ENCODE measurements around the gene ITGAV. TPM values are rescaled to one million over a fixed set of nuclear protein-coding genes. Genes with fewer than 3 reads are reported as not detected.

The ITGAV gene
- total and polyA plus RNA-seq, 2 donors (not counting 1 experiment from before 2014, with no cell fraction given), result 121 to 205 TPM

DNA sequence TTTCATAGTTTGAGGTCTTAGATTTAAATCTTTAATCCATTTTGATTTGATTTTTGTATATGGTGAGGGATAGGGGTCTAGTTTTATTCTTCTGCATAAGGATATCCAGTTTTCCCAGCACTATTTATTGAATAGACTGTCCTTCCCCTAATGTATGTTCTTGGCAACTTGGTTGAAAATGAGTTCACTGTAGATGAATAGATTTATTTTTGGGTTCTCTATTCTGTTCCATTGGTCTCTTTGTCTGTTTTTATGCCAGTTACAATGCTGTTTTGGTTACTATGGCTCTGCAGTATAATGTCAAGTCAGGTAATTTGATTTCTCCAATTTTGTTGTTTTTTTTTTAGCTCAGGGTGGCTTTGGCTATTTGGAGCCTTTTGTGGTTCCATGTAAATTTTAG, 109.9 kb downstream of the ITGAV start:
- Histone ChIP-seq H3K9ac (ENCODE audit: insufficient read depth, low read length) (no peak overlapping the region), H3K4me1 (ENCODE audit: control insufficient read depth, extremely low read depth, insufficient read depth, low read length) (no peaks in the 10 kb centered on the region), H3K4me3 (replicated peaks in 1 of 4; ENCODE audit: control extremely low read depth in 1 of 4, insufficient read depth in 1 of 4, low read depth in 3 of 4, low read length in 4 of 4) (no peak overlapping the region), H3K9me3 (ENCODE audit: control insufficient read depth, insufficient read depth, low read depth, low read length) (no peaks in the 10 kb centered on the region), H3K4me2 (ENCODE audit: extremely low read depth, insufficient read depth, low read length) (no peak overlapping the region), H3K27ac (ENCODE audit: insufficient read depth, low read length) (no peak overlapping the region), H2AFZ (ENCODE audit: low read length) (no peak overlapping the region), H3K79me2 (ENCODE audit: control insufficient read depth, insufficient read depth, low read length) (no peaks in the 10 kb centered on the region), H4K20me1 (ENCODE audit: control insufficient read depth, extremely low read depth, insufficient read depth, low read length) (no peaks in the 10 kb centered on the region), H3K36me3 (ENCODE audit: control insufficient read depth, insufficient read depth, low read length) (no peaks in the 10 kb centered on the region), H3K27me3 (ENCODE audit: control insufficient read depth, insufficient read depth, low read length) (no peaks in the 10 kb centered on the region)
- TF ChIP-seq EZH2 (IDR thresholded peaks at IDR 0.05; ENCODE audit: low read length, missing control alignments) (no peak), CTCF (conservative IDR thresholded peaks at IDR 0.05 in 1 of 2, IDR thresholded peaks at IDR 0.05 in 1 of 2; ENCODE audit: low read depth in 1 of 2, low read length in 2 of 2) (no peak)
- no peak for DNase-seq (ENCODE audit: low read depth in 2 of 2)

GRCh38 chr2:186702006-186702405, 112.2 kb downstream of the ITGAV start:
- Histone ChIP-seq H3K36me3 (ENCODE audit: control insufficient read depth, insufficient read depth, low read length) (no peaks in the 10 kb centered on the region), H3K9me3 (ENCODE audit: control insufficient read depth, insufficient read depth, low read depth, low read length) (no peaks in the 10 kb centered on the region), H3K9ac (ENCODE audit: insufficient read depth, low read length) (no peak overlapping the region), H2AFZ (ENCODE audit: low read length) (no peak overlapping the region), H3K4me1 (ENCODE audit: control insufficient read depth, extremely low read depth, insufficient read depth, low read length) (no peaks in the 10 kb centered on the region), H3K27ac (ENCODE audit: insufficient read depth, low read length) (no peak overlapping the region), H4K20me1 (ENCODE audit: control insufficient read depth, extremely low read depth, insufficient read depth, low read length) (no peaks in the 10 kb centered on the region), H3K4me2 (ENCODE audit: extremely low read depth, insufficient read depth, low read length) (no peak overlapping the region), H3K27me3 (ENCODE audit: control insufficient read depth, insufficient read depth, low read length) (no peaks in the 10 kb centered on the region), H3K4me3 (replicated peaks in 1 of 4; ENCODE audit: control extremely low read depth in 1 of 4, insufficient read depth in 1 of 4, low read depth in 3 of 4, low read length in 4 of 4) (no peak overlapping the region), H3K79me2 (ENCODE audit: control insufficient read depth, insufficient read depth, low read length) (no peaks in the 10 kb centered on the region)
- no peak for DNase-seq (ENCODE audit: low read depth in 2 of 2)
- TF ChIP-seq CTCF (conservative IDR thresholded peaks at IDR 0.05 in 1 of 2, IDR thresholded peaks at IDR 0.05 in 1 of 2; ENCODE audit: low read depth in 1 of 2, low read length in 2 of 2) (no peak), EZH2 (IDR thresholded peaks at IDR 0.05; ENCODE audit: low read length, missing control alignments) (no peak)

DNA sequence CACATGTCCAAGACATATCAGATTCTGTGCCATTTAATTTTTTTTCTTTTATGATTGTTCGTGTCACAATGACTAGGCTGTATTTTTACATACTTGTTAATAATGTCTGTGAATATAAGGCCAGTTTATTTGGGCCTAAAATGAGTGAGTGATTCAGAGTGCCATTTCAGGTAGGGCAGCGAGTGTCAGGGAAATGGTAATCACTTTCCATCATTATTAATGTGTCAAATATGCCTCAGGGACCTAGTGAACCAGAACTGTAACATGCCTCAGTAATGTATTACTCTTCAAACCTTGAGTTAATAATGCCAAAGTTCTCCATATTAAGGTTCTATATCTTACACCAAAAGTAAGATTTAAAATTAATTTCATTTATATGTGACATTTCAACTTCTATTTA, 112.6 kb downstream of the ITGAV start:
- Histone ChIP-seq H3K36me3 (ENCODE audit: control insufficient read depth, insufficient read depth, low read length) (no peaks in the 10 kb centered on the region), H2AFZ (ENCODE audit: low read length) (no peak overlapping the region), H3K4me3 (replicated peaks in 1 of 4; ENCODE audit: control extremely low read depth in 1 of 4, insufficient read depth in 1 of 4, low read depth in 3 of 4, low read length in 4 of 4) (no peak overlapping the region), H3K27ac (ENCODE audit: insufficient read depth, low read length) (no peak overlapping the region), H3K4me2 (ENCODE audit: extremely low read depth, insufficient read depth, low read length) (no peak overlapping the region), H4K20me1 (ENCODE audit: control insufficient read depth, extremely low read depth, insufficient read depth, low read length) (no peaks in the 10 kb centered on the region), H3K27me3 (ENCODE audit: control insufficient read depth, insufficient read depth, low read length) (no peaks in the 10 kb centered on the region), H3K9me3 (ENCODE audit: control insufficient read depth, insufficient read depth, low read depth, low read length) (no peaks in the 10 kb centered on the region), H3K4me1 (ENCODE audit: control insufficient read depth, extremely low read depth, insufficient read depth, low read length) (no peaks in the 10 kb centered on the region), H3K79me2 (ENCODE audit: control insufficient read depth, insufficient read depth, low read length) (no peaks in the 10 kb centered on the region), H3K9ac (ENCODE audit: insufficient read depth, low read length) (no peak overlapping the region)
- DNase-seq (ENCODE audit: low read depth in 2 of 2), result no peak
- TF ChIP-seq EZH2 (IDR thresholded peaks at IDR 0.05; ENCODE audit: low read length, missing control alignments) (no peak), CTCF (conservative IDR thresholded peaks at IDR 0.05 in 1 of 2, IDR thresholded peaks at IDR 0.05 in 1 of 2; ENCODE audit: low read depth in 1 of 2, low read length in 2 of 2) (no peak)
